GM19395 (cell line): Measurements from ENCODE around the gene RAPGEF4.
A peak's percentile ranks its signal among the peaks of the same experiment; 100 is the strongest.

ENCODE experiments used
- ATAC-seq: cut with Tn5 transposase; IDR thresholded peaks from one replicate; pipeline ENCODE4 v1.9.1; 2021; ENCODE audit warnings: mild to moderate bottlenecking, moderate library complexity; ENCODE audit not compliant: unreplicated experiment

RAPGEF4 gene

GRCh38 chr2:173053043-173053699 is 317.5 kb downstream of the RAPGEF4 start:
- ATAC-seq = no peak

DNA sequence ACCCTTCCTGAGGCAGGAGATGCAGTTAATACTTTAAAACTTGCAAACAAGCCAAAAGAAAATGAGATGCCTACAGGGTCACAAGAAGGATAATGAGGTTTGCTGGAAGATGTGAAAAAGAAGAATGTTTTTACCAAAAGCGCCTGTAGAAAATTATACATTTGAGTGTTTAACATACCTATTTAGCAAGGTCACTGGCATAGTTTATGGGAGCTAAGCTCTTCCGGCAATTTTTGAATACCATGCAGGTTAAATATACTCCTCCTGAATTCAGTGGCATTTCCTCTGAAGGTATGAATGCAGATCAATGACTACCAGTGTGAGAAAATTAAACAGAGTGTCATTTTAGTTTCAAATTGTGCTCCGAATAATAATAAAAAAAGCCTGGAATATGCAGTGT is 318.8 kb downstream of the RAPGEF4 start:
- no peak for ATAC-seq

DNA sequence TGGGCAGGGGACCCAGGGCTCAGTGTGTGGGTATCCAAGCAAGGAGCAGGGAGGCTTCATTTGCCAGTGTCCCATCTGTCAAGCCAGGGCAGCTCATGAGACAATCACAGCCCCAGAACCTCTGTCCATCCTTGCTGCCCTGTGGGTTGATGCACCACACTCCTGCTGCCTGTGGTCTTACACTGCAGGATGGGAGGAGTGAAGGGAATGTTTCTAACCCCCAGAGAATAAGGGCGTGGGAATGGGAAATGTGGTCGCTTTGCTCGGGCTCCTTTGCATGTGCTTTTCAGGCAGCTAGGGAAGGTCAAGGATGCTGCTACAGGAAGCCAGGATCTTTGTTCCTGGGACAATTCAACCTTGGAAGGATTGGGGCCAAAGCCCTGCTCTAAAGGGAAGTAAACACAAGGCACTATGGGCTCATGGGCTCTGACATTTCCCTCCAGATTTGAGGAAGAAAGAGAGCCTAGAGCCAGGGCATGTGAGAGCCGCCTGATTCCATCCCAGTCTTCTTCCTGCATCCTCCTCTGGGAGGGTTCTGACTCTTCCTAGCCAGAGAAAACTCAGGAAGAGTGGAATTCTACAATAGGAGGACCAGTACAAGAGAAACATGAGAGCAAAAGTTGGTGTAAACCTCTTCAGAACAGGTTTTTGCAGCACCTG is 321.2 kb downstream of the RAPGEF4 start:
- no peak for ATAC-seq

- ATAC-seq = no peak
Observed at GRCh38 chr2:173058097-173058496, 322.5 kb downstream of the RAPGEF4 start.

GRCh38 chr2:173058673-173059072 is 323.0 kb downstream of the RAPGEF4 start:
- ATAC-seq = no peak

- no peak for ATAC-seq
Observed at GRCh38 chr2:173059292-173059691, 323.6 kb downstream of the RAPGEF4 start.

- ATAC-seq = no peak
Observed at GRCh38 chr2:173059971-173060461, 324.4 kb downstream of the RAPGEF4 start.

DNA sequence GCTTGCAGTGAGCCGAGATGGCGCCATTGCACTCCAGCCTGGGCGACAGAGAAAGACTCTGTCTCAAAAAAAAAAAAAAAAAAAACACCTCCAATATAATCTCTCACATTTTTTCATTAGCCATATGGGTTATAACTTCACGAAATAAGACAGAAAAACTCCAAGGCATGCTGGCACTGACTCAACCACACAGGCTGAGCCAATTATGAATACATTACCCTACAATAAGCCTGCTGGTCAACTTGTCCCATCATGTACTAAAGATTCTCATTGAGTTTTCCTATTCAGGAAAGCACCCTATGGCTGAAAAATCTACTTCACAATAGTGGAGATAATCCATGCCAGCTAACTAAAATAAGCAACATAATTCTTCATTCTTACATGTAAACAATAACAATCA is 327.2 kb downstream of the RAPGEF4 start:
- no peak for ATAC-seq

DNA sequence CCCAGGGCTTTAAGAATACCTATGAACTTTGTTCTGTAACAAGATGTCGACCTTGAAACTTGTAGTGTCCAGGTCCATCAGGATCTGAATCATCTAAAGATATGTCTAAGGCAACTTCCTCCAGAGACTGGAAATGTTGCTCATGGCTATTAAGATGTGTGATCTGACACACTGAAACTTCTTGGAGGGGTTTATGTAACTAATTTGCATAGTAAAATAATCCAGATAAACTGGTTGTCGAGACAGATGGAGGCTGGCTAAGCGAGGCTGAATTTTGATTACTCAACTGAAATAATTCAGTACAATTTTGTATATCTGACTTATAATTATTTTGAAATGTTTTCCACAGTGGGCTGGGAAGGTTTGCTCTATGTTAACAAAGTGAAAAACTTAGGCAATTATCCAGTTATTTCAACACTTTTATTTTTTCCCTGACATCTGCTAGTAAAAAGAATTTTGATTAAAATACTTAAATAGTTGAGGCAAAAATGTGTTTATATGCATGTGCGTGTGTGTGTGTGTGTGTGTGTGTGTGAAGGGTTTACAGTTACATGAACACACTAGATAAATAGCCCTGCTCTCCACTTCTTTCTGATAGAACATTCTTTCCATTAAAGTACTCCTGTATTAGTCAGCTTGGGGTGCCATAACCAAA is 328.6 kb downstream of the RAPGEF4 start:
- ATAC-seq = no peak

GRCh38 chr2:173066887-173067676 is 331.4 kb downstream of the RAPGEF4 start:
- ATAC-seq = no peak

DNA sequence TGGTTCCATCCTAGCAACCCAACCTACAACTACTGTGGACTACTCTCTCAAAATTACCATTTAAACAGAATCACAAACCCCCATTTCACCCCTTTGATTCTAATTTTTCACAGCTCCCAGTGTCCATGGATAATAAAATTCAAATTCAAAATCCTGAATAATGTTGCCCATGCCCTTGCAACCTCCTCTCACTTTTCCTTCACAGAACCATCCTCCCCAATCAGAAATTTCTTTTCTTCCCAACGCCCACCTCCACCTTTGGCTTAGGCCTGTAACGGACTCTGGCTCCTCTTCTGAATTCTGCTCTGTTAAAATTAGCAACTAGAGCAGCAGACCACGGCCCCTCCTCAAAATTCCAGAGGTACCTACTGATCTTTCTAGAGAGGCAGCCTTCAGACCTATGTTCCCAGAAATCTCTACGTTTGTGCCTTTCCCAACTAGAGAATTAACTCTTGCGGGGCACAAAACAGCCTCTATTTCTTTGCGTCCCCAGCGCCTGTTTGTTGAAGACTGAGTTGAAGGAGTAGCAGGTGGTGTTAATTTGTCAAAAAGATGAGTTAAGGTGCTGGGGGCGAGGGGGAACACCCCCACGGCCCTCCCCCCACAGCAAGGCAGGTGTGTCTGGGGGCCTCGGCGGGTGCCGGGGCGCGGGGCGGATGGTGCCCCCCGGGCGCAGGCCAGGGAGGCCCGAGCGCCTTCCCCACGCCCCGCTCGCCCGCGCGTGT is 339.6 kb downstream of the RAPGEF4 start:
- no peak for ATAC-seq

GRCh38 chr2:173075781-173076580 is 340.3 kb downstream of the RAPGEF4 start, which contains the start of gene MAP3K20:
MAP3K20 (plus strand) TSS chr2:173075846; CDS start chr2:173091032, 15,186 bp downstream.
- ATAC-seq = peak; percentile 68

DNA sequence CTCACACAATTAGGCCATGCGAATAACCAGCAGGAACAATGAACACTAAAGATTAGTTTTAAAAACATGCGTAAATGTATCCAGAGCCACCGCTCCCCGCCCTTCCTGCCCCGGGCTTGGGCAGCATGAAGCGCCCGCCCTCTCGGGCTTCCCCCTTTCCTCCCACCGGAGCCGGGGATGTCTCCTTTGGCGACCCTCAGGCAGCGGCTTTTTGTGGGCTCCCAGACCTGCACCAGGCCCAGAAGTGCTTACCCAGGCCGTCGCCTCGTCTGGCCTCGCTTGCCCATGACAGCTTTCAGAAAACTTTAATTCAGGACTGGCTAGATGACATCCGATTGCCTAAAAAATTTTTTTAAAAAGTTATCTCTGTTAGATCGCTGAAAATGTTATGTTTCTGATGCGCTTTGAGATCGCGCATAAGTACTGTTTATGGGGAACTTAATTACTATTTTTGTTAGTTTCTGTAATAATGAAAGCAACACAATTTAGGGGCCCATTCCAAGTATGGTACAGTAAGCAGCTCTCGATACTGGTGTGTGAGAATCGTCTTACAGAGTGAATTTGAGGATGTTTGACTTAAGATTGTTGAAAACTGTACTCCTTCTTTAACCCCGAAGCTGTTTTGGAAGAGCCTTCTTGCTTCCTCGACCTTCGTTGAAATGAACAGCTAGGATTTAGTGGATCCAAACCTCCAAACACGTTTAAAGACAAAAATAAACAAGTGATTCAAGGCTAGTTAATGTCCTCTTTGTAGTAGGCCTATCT is 341.1 kb downstream of the RAPGEF4 start:
- peak; percentile 40 for ATAC-seq

DNA sequence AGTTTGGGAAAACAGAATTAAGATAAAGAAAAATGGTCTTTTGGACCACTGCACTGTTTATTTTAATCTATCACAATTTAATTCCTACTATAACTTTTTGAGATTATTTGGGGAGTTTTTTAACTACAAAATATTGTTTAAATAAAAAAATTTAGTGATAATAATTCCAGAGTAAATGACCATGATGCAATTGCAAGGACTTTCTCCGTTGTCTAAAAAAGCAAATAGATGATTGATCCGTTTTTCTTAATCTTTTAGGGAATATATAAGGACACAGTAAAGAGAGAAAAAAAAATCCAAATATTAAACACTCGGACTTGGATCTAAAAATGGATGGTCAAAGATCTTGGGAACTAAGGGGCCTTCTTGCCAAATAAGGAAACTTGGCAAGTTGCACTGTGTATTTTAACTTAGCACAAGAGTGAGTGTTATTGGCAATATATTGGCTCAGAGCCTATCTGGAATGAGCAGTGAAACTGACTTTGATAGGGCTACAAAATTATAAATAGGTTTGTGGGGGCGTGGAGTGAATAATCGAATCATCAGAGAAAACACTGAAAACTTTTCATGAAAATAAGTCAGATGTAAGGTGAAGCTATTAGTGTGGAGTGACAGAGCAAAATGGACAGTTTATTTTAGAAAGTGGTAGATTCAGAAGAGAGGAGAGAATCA is 342.0 kb downstream of the RAPGEF4 start:
- no peak for ATAC-seq

DNA sequence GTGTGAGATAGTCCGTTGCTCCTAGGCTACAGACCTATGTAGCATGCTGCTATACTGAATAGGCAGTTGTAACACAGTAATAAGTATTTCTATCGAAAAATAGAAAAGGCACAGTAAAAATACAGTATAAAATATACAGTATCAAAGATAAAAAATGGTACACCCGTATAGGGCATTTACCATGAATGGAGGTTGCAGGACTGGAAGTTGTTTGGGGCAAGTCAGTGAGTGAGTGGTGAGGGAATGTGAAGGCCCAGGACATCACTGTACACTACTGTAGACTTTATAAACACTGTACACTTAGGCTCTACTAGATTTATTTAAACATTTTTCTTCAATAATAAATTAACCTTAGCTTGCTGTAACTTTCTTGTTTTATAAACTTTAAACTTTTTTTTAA is 343.5 kb downstream of the RAPGEF4 start:
- no peak for ATAC-seq

DNA sequence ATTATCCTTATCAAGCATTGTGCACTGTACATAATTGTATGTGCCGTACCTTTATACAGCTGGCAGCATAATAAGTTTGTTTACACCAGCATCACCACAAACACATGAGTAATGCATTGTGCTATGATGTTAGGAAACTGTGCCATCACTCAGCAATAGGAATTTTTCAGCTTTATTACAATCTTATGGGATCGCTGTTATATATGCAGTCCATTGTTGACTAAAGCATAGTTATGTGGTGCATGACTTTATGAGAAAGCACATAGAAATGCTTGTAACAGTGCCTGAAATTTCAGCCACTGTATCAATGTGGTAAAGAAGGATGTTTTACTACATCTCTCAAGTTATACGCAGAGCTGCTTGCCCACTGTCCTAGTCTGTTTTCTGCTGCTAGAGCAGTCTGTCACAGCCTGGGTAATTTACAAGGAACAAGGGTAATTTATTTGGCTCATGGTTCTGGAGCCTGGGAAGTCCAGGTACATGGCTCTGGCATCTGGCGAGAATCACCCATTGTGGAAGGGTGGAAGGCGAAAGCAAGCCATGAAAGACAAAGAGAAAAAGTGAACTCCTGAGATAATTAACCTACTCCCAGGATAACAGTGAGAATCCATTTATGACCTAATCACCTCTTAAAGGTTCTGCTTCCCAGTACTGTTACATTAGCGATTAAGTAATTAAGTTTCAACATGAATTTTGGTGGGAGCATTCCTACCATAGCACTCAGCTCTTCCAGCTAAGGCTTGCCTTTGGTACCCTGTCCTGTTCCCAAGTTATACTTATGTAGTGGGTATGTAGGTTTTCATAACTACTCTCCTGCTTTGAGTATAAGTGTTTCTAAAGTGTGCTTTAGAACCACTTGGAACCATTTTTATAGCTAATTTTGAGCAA is 344.6 kb downstream of the RAPGEF4 start:
- ATAC-seq = no peak

DNA sequence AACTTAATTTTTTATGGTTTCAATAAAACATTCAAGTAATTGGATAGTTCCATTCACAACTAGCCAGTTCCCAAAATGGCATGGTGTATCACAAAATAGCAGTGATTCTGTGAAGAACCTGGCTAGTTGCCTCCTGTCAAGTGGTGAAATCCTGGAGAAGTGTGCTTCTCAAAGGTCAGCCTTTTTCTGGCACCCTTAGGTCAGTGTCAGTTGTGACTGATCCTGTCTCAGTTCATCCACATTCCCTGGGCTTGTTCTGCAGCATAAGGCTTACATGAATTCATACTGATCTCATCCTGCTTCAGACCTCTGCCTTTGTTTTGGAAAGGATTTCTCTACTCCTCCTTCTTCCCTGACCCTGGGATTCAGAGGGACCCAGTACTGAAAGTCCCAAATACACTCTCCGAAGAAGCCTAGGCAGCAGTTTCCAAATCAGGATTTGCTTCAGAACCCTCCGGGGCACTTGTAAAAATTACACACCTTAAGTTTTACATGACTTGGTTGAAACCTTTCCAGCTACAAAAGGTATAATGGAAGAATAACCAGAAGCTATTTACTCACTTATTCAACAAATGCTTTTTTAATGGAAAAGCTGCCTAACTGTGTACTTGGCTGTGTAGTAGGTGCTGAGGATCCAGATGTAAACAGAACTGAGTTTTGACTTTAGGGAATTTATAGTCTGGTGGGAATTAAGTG is 351.0 kb downstream of the RAPGEF4 start:
- ATAC-seq = no peak
